K562 (cell line): Measurements from ENCODE around the gene DROSHA. TPM values are rescaled to one million over a fixed set of nuclear protein-coding genes. Genes with fewer than 3 reads are reported as not detected.

Experiments
- ATAC-seq: fragments of 200-7000 bp; cut with Tn5 transposase; 3 replicates; pipeline ENCODE4 v1.9.1; 2020; ENCODE audit warnings: moderate library complexity
- BruUV-seq: library from RNA; stranded (reverse); fragments of 400-500 nt; replicated peaks from 2 replicates; lab custom pipeline; 2021; lab: Mats Ljungman, UMichigan
- CTCF ChIA-PET: fragments of 300-600 bp; formaldehyde crosslinking; extraction: SDS; loops from one replicate; lab custom pipeline; 2021; ENCODE audit warnings: low intra/inter-chr PET ratio; lab: Yijun Ruan, JAX
- POLR2A ChIA-PET: fragments of 300-600, 350-650 bp; sonication (Branson Sonifier 250); formaldehyde crosslinking; extraction: SDS; loops from one replicate; lab custom pipeline; 2021; ENCODE audit warnings: antibody characterized with exemption, inconsistent platforms; lab: Yijun Ruan, JAX
- DNase-seq, 4 experiments: peaks; one replicate each; pipeline versions ENCODE4 v3.0.0 to v3.0.0-alpha.2; 2011 to 2018; ENCODE audit warnings: low spot score in 3 of 4, mixed read lengths in 3 of 4; ENCODE audit errors: extremely low read depth in 1 of 4
- FAIRE-seq: peaks from 2 replicates; lab custom pipeline; 2011; peaks lifted over from hg19 to GRCh38; lab: Jason Lieb, UNC
- H2AFZ ChIP-seq: 2 replicates; pipeline ENCODE4 v1.6.0; 2011; ENCODE audit warnings: low read depth, low read length, control low read depth, inconsistent platforms
- H3K27ac ChIP-seq: fragments of 200-600 bp; 3 replicates; pipeline ENCODE4 v1.8.0; 2011; ENCODE audit warnings: low read depth, mild to moderate bottlenecking, control low read depth, inconsistent platforms, low read length, moderate library complexity, mixed read lengths; ENCODE audit errors: extremely low read depth
- H3K27me3 ChIP-seq, 2 experiments: fragments of 300-600 bp in 1 of 2; 2 replicates in 1 of 2; 3 replicates in 1 of 2; pipeline versions ENCODE4 v1.6.0 to v1.8.0; 2011; ENCODE audit warnings: inconsistent platforms in 2 of 2, low read length in 2 of 2, mild to moderate bottlenecking in 1 of 2, mixed read lengths in 1 of 2, moderate library complexity in 1 of 2; ENCODE audit not compliant: control insufficient read depth in 2 of 2, insufficient read depth in 2 of 2
- H3K36me3 ChIP-seq: fragments of 300-600 bp; 3 replicates; pipeline ENCODE4 v1.8.0; 2011; ENCODE audit warnings: mild to moderate bottlenecking, low read length, inconsistent platforms; ENCODE audit not compliant: control insufficient read depth, insufficient read depth
- H3K4me1 ChIP-seq, 2 experiments: fragments of 200-600 bp in 1 of 2; replicated peaks in 1 of 2; 2 replicates in 1 of 2; 3 replicates in 1 of 2; pipeline versions ENCODE4 v1.5.1 to v1.8.0; 2011; ENCODE audit warnings: inconsistent platforms in 2 of 2, low read length in 2 of 2, mild to moderate bottlenecking in 1 of 2, mixed read lengths in 1 of 2, moderate library complexity in 1 of 2; ENCODE audit not compliant: control insufficient read depth in 2 of 2, insufficient read depth in 2 of 2
- H3K4me2 ChIP-seq: 2 replicates; pipeline ENCODE4 v1.6.1; 2011; ENCODE audit warnings: low read length, control low read depth, inconsistent platforms, mixed read lengths; ENCODE audit not compliant: insufficient read depth
- H3K4me3 ChIP-seq: fragments of 200-600 bp; sonication (generic), shearing (Covaris generic); 2 replicates; pipeline ENCODE4 v1.5.1; 2016; ENCODE audit warnings: control low read depth, inconsistent platforms
- H3K79me2 ChIP-seq: fragments of 200-600 bp; 3 replicates; pipeline ENCODE4 v1.8.0; 2011; ENCODE audit warnings: low read length, inconsistent platforms; ENCODE audit not compliant: control insufficient read depth, insufficient read depth
- H3K9ac ChIP-seq, 2 experiments: 2 replicates each; pipeline versions ENCODE4 v1.6.0 to v1.6.1; 2011; ENCODE audit warnings: low read depth in 2 of 2, low read length in 2 of 2, control low read depth in 1 of 2, inconsistent platforms in 1 of 2, mild to moderate bottlenecking in 1 of 2, mixed read lengths in 1 of 2; ENCODE audit not compliant: insufficient read depth in 1 of 2
- H3K9me1 ChIP-seq: one replicate; pipeline ENCODE4 v1.6.0; 2011; ENCODE audit warnings: inconsistent platforms, mild to moderate bottlenecking, low read length, moderate library complexity; ENCODE audit not compliant: control insufficient read depth, insufficient read depth
- H3K9me3 ChIP-seq: replicated peaks from 2 replicates; pipeline ENCODE4 v1.5.1; 2011; ENCODE audit warnings: low read depth, low read length, inconsistent platforms; ENCODE audit not compliant: control insufficient read depth, insufficient read depth
- H4K20me1 ChIP-seq: replicated peaks from 2 replicates; pipeline ENCODE4 v1.6.1; 2011; ENCODE audit warnings: low read length, inconsistent platforms, mixed read lengths; ENCODE audit not compliant: control insufficient read depth, insufficient read depth
- COPS2 ChIP-seq: fragments of 450-650 bp; conservative IDR thresholded peaks from 2 replicates; pipeline ENCODE4 v1.6.1; 2016; ENCODE audit warnings: mild to moderate bottlenecking, moderate library complexity
- NFXL1 ChIP-seq: fragments of 450-650 bp; formaldehyde crosslinking; IDR thresholded peaks from 2 replicates; pipeline ENCODE4 v1.4.0; 2021; ENCODE audit warnings: mild to moderate bottlenecking
- SREBF1 ChIP-seq: fragments of 150-350 bp; IDR thresholded peaks from 2 replicates; pipeline ENCODE4 v1.6.1; 2014; ENCODE audit warnings: antibody characterized with exemption, low read depth, low read length, borderline replicate concordance
- WGBS: fragments of 100-300 bp; shearing (Covaris generic); methylation state at CpG from one replicate; pipeline ENCODE4 v1.1.6; 2016; ENCODE audit warnings: low coverage, mixed read lengths; ENCODE audit not compliant: insufficient coverage; ENCODE audit errors: missing lambda C conversion rate; 5-methylcytosine and 5-hydroxymethylcytosine counted together
- in situ Hi-C: fragments of 300-500 bp; cut with MboI; formaldehyde crosslinking; loops from 4 replicates; pipeline ENCODE4 v1.15.0; 2018; ENCODE audit warnings: inconsistent platforms, mixed read lengths
- intact Hi-C: fragments of 100-400 bp; cut with micrococcal nuclease; formaldehyde crosslinking; loops from 2 replicates; pipeline ENCODE4 v1.14.2; 2022
- polyA plus RNA-seq, 8 experiments: library from polyadenylated mRNA; depleted of rRNA in 4 of 8; stranded (reverse) in 5 of 8; unstranded in 3 of 8; fragments of >200 nt; fragmentation: Nextera tagmentation in 2 of 8; fragmentation: Illumina TruSeq in 1 of 8; extraction: Ambion mirVana in 2 of 8; extraction: Trizol in 1 of 8; gene quantifications; 2 replicates each; pipeline versions ENCODE4 v1.2.1 to v1.2.3, GENCODE V29; 2011 to 2014; ENCODE audit warnings: inconsistent platforms in 1 of 8, missing spikeins in 1 of 8
- total RNA-seq, 7 experiments: library from RNA; depleted of rRNA in 6 of 7; stranded (reverse); fragments of >200 nt in 6 of 7; fragmentation: Illumina TruSeq in 2 of 7; extraction: Trizol in 2 of 7; gene quantifications; 2 replicates each; pipeline versions ENCODE4 v1.2.1 to v1.2.3, GENCODE V29; 2011 to 2021; ENCODE audit warnings: low replicate concordance in 1 of 7
- TF ChIP-seq, protein P1 (sequence below), 2 experiments: IDR thresholded peaks; 2 replicates each; pipeline ENCODE4 v1.6.1; 2011; ENCODE audit warnings: borderline replicate concordance in 1 of 2, control low read depth in 1 of 2, low read depth in 1 of 2, low read length in 1 of 2, mild to moderate bottlenecking in 1 of 2, mixed read lengths in 1 of 2, moderate library complexity in 1 of 2; ENCODE audit not compliant: insufficient read depth in 1 of 2, insufficient read length in 1 of 2, poor library complexity in 1 of 2, severe bottlenecking in 1 of 2; ENCODE audit errors: extremely low read depth in 1 of 2

DROSHA gene
- total and polyA plus RNA-seq, 9 of the 15 experiments (the other 6 are each of a cell fraction or from before 2014, with no cell fraction given) = 52.5 to 109 (median 68.9) TPM

DNA sequence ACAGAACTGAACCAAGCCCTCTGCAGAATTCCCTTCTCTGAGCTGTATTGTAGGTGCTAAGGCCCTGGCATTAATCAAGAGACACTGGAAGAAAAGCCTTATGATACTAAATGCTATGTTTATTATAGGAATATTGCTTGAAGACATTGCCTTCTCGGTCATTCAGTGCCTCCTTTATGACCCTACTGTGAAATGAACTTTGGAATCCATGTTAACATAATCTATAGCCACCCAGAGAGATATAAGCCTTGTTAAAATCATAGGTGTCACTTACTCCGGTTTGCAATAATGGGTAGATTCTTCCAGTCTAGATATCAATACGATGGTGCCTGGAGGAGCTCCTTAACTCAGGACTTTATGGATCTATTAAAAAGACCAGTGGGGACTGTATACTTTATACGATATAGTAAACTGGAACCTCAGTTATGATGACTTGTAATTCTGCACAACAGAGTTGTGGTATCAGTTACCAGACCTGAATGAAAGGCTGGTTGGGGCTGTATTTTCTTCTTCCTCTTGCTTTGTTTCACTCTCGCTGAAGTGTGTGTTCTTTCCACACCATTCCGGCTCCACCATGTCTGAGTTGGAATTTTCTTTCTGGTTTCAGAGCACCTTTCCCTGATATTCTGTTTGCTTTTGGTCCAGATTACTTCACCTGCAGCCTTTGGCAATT is 154.5 kb downstream of the DROSHA start:
- H3K36me3 ChIP-seq = no peaks in the 10 kb centered on the region
- POLR2A ChIA-PET = no interaction called here
- H3K79me2 ChIP-seq = no peaks in the 10 kb centered on the region
- peaks cover 0 to 6% of the 10 kb centered on the region in 2 experiments; a peak in 2 of 5 replicates for H3K4me1 ChIP-seq
- TF ChIP-seq, protein P1, sequence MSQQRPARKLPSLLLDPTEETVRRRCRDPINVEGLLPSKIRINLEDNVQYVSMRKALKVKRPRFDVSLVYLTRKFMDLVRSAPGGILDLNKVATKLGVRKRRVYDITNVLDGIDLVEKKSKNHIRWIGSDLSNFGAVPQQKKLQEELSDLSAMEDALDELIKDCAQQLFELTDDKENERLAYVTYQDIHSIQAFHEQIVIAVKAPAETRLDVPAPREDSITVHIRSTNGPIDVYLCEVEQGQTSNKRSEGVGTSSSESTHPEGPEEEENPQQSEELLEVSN (IDR thresholded peaks at IDR 0.05; ENCODE audit: borderline replicate concordance in 1 of 2, extremely low read depth in 1 of 2, insufficient read depth in 1 of 2, insufficient read length in 1 of 2, low read depth in 1 of 2, low read length in 1 of 2, poor library complexity in 1 of 2, severe bottlenecking in 1 of 2) = no peak
- TF ChIP-seq SREBF1 (no peak), NFXL1 (CRISPR knock-in tag) (no peak), COPS2 (no peak)
- no peaks in the 10 kb centered on the region for H3K9me3 ChIP-seq
- intact Hi-C loops (no loop called here), in situ Hi-C loops (no loop called here)
- H4K20me1 ChIP-seq = no peaks in the 10 kb centered on the region
- no TSS peak for BruUV-seq
- no peaks in the 10 kb centered on the region for H3K9me1 ChIP-seq
- peaks cover 8 to 35% of the 10 kb centered on the region in 2 experiments for H3K27me3 ChIP-seq
- no peak overlapping the region for H3K4me3 ChIP-seq
- ATAC-seq (no peak), FAIRE-seq (no peak), DNase-seq (no peak)
- CTCF ChIA-PET = no interaction called here
- no peak overlapping the region for H3K4me2 ChIP-seq
- 9% methylated on average over 6 of the region's 6 CpGs for WGBS
- H3K9ac ChIP-seq = no peak overlapping the region
- no peak overlapping the region for H2AFZ ChIP-seq
- H3K27ac ChIP-seq = no peak overlapping the region
